GM12873 (cell line): ENCODE measurements around the gene NTS.

Experiments used
- CTCF ChIP-seq: IDR thresholded peaks from 2 replicates; pipeline ENCODE4 v1.5.1; 2012; ENCODE audit warnings: low read depth, mild to moderate bottlenecking, moderate library complexity, low read length, control low read depth; ENCODE audit not compliant: insufficient read depth; ENCODE audit errors: missing control alignments

The NTS gene

DNA sequence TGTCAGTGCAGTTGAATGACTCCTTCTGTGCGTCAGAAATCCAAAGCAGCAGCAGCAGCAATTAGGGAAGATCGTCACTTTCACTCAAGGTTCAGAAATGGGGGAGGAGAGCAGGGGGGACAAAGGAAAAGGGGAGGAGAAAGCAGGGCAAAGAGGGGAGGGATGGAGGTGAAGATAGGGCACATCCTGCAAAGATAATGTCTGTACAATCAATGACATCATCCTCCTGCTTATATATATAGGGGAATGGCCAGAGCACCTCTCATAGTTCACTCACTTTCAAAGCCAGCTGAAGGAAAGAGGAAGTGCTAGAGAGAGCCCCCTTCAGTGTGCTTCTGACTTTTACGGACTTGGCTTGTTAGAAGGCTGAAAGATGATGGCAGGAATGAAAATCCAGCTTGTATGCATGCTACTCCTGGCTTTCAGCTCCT, at the start of gene NTS:
TSS of gene NTS (plus strand) at position 265 of the 431 bp plus-strand sequence. CDS start at position 374, 109 bp downstream.
- TF ChIP-seq CTCF = no peak

DNA sequence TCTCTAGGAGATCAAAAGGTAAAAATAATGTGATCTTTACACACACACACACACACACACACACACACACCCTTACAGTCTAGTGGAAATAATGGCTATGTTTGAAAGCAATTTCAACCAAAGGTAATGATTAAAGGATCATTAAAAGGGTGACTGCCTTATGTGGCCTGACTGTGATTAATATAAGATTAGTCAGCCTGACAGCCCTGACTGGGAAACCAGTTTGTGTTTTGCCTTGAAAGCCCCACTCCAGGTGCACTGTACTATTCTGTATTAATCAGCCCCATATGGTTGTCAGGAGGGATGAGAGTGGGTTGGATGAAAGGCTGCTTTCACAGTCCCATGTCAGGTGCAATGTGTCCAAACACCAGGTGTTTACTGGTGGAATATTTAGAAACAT, 48.3 kb upstream of the NTS start:
- no peak for TF ChIP-seq CTCF

- TF ChIP-seq CTCF = no peak
Observed at GRCh38 chr12:85828576-85828975, 45.5 kb upstream of the NTS start.

- TF ChIP-seq CTCF = no peak
Observed at GRCh38 chr12:85829391-85829790, 44.7 kb upstream of the NTS start.

DNA sequence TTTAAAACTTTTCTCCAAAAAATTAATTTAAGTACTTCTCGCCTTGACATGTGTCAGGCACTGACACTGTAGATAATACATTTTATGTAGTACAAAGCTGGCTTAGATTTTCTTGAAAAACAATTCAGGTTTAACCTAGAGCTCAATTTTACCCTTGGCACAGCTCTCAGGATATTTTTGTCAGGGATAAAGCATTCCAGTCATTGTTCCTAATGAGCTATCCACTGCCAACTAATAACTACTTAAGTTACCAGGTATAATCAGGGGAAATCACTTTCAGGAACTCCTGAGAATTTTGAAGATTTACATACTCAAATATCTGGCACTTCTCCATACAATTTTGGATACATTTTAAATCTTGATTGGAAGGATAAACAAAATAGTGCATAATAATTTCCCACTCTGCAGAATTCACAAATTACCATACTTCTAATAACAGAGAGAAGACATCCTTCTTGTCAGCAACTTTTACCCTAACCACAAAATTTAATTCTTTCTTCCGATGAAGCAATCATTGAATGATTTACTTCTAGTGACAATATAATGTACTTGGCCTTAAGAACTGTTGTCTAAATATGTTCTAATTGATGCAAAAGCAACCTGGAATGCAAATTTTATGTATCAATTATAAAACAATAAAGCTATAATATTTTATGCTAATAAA, 42.6 kb upstream of the NTS start:
- no peak for TF ChIP-seq CTCF

GRCh38 chr12:85833579-85833978, 40.5 kb upstream of the NTS start:
- no peak for TF ChIP-seq CTCF

GRCh38 chr12:85834378-85834777, 39.7 kb upstream of the NTS start:
- no peak for TF ChIP-seq CTCF
